HG02884 (cell line): ENCODE results near the gene LRRC27.
"Not testable (repeated sequence)": the region's sequence is repeated elsewhere in the genome, so short reads cannot be mapped to it uniquely, and the experiment has no call there.

Experiments
- ATAC-seq: cut with Tn5 transposase; IDR thresholded peaks from one replicate; pipeline ENCODE4 v1.9.1; 2021; ENCODE audit warnings: mild to moderate bottlenecking, moderate library complexity; ENCODE audit not compliant: unreplicated experiment

LRRC27 gene

GRCh38 chr10:132370426-132371340 is 38.7 kb downstream of the LRRC27 start:
- no peak for ATAC-seq

- ATAC-seq, result no peak
These were observed 39.7 kb downstream of the LRRC27 start for GRCh38 chr10:132371641-132372081.

DNA sequence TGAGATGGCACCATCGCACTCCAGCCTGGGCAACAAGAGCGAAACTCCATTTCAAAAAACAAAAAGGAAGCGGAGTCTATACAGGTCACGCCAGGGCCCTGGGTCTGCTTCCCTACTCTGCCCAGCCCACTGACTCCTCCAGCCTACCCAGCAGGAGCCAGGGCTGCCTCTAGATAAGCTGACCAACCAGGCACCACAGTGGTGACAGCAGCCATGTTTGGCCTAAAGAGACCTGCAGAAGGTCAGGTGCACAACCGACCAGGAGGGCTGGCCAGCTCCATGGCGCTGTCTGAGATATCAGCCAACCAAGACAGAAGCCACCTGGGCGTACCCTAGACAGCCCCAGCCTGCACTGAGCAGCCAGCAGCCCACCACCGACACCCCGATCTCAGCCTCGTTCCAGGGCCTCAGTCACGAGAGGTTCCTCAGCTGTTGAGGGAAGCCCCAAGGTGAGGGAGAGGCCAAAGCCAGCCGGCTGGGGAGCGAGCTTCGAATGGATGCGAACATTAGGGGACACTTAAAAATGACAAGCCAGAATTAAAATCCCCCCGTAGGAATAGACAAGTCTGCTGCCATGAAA is 40.6 kb downstream of the LRRC27 start:
- no peak for ATAC-seq

DNA sequence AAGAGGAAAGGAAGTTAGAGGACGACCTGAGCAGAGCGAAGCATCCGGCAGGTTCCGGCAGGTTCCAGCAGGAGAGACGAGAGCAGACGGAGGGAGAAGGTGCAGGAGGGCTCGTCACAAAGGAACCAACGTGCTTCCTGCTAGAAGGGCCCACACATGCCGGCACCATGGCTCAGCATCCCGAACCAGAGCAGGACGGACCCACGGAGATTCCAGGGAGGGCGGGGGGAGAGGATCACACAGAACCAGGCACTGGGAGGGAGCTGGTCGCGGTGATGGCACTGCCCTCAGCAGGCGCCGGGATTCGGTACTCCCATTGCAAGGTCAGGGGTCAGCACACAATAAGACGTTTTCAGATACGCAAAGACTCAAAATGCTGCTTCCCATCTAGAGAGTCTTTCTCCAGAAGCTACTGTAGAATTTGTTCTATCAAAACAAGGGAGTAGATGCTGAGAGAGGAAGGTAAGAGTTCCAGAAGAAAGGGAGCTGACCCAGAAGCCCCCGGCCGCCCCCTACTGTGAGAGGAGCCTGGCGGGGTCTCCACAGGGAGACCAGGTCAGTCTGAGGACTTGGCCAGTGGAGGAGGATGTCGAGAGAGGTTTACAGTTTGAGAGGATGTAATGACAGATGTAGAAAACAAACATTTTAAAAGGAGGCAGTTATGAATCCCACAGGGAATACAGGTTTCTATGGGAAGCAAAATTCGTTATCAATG is 41.4 kb downstream of the LRRC27 start:
- no peak for ATAC-seq

GRCh38 chr10:132374176-132374575 is 42.2 kb downstream of the LRRC27 start:
- no peak for ATAC-seq

- no peak for ATAC-seq
These were observed 42.6 kb downstream of the LRRC27 start for GRCh38 chr10:132374612-132375011.

DNA sequence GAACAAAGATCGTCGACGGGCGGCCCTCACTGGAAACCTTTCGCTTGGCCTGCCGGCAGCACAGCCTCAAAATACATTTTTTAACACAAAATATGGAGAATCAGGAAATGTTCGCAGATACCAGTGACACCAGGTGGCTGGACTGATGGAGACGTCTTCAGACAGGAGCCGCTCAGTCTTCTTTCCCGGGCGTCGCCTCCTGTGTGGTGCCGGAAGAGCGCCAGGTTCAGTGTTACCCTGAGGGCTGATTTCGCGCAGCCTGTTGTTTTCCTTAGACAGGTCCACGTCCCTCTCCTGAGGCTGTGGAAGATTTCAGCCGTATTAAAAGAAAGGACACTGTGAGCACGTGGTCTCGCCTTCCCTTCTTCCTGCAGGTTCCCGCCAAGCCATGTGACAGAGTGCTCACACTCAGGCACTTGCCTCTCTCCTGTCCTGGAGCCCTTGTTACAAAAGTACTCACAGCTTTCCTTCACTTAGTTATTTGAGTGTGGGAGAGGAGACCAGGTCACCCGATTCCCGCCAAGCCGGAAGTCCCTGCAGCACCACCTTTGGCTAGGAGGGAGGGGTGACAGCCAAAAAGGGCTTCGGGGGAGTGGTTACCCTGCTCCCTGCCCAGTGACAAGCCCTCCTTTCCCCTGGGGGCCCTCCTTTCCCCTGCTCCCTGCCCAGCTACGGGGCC is 43.3 kb downstream of the LRRC27 start:
- ATAC-seq, result no peak

GRCh38 chr10:132375795-132376297 is 43.9 kb downstream of the LRRC27 start:
- ATAC-seq, result no peak

GRCh38 chr10:132376394-132376851 is 44.4 kb downstream of the LRRC27 start:
- no peak for ATAC-seq

- ATAC-seq, result no peak
These were observed 45.3 kb downstream of the LRRC27 start for GRCh38 chr10:132377326-132377725.

DNA sequence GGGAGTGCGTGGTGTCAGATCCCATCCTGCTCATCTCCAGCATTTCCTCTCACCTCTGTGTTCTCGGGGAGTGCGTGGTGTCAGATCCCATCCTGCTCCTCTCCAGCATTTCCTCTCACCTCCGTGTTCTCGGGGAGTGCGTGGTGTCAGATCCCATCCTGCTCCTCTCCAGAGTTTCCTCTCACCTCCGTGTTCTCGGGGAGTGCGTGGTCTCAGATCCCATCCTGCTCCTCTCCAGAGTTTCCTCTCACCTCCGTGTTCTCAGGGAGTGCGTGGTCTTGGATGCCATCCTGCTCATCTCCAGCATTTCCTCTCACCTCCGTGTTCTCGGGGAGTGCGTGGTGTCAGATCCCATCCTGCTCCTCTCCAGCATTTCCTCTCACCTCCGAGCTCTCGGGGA is 47.0 kb downstream of the LRRC27 start:
- ATAC-seq, result not testable (repeated sequence)

DNA sequence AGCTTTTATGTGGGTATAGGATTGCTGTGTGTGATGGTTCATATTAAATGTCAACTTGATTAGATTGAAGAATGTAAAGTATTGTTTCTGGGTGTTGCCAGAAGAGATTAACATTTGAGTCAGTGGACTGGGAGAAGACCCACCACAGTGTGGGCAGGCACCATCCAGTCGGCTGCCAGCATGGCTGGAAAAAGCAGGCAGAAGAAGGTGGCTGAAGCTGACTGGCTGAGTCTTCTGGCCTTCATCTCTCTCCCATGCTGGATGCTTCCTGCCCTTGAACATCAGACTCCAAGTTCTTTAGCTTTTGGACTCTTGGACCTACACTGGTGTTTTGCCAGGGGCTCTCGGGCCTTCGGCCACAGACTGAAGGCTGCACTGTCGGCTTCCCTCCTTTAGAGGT is 49.0 kb downstream of the LRRC27 start:
- ATAC-seq, result not testable (repeated sequence)

GRCh38 chr10:132381741-132382140 is 49.7 kb downstream of the LRRC27 start:
- no peak for ATAC-seq

DNA sequence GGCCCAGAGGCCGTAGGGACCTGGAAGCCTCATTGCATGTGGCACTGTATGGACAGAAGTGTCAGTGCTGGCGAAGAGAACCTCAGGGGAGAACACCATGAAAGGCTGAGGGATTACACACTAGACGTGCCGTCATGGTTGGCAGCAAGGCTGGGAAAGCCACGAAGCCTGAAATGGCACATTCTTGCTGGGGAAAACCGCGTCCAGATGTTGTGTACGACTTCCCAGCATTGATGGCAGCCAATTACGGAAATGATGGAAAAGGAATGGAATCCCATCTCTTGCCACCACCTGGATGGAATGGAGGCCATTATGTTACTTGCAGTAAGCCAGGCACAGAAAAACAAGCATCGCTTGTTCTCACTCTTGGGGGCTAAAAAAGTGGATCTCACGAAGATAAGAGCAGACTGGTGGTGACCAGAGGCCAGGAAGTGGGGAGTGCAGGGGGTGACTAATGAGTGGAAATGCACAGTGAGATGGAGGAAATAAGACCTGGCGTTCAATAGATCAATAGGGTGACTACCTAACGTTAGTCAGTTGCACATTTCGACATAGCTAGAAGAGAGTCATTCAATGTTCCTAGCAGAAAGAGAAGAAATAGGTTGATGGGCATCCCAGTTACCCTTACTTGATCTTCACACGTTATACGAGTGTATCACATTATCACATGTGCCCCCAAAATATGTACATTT is 50.4 kb downstream of the LRRC27 start:
- ATAC-seq, result no peak

GRCh38 chr10:132383101-132383500 is 51.1 kb downstream of the LRRC27 start:
- ATAC-seq, result no peak

GRCh38 chr10:132383751-132384196 is 51.8 kb downstream of the LRRC27 start:
- no peak for ATAC-seq

DNA sequence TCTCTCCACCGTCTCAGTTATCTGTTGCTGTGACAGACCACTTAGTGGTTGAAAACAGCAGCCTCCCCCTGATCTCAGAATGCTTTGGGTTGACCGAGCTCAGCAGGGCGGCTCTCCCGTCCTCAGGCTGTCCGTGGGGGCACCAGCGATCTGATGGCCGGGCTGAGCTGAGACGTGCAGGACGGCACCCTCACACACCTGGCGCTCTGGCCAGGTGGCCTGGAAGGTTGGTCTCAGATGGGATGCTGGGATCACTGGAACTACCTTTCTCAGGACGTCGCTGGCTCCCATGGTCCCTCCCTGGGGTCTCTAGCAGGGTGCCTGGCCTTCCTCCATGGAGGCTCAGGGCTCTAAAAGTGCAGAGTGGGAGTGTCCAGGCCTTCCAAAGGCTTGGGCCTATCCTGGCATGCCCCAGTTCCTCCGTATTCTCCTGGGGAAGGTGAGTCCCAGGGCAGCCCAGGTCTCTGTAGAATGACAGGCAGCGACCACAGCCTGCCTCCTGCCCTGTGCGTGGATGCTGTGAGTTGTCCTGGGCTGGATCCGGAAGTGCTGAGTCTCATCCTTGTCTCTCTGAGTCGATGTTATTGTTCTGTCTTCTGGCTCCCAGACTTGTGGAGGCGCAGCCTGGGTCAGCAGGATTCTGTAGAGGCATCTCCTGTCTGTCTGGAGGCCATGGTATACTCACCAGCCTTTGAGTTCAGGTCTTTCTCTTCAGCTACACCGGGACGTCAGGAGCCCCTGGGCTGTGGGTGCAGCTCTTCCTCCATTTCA is 52.8 kb downstream of the LRRC27 start:
- no peak for ATAC-seq

DNA sequence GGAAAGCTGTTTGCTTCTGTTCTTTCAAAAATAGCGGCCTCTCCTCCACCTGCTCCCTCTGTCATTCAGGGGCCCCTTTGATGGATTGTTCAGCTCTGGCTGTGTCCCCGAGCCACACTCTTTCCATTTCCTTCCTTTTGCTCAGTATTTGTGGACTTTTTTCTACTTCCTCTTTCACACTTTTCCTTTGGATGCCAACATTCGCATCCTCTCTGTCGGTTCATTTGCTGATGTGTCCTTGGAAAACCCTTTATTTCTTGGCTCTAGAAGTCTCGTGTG is 53.3 kb downstream of the LRRC27 start:
- no peak for ATAC-seq

DNA sequence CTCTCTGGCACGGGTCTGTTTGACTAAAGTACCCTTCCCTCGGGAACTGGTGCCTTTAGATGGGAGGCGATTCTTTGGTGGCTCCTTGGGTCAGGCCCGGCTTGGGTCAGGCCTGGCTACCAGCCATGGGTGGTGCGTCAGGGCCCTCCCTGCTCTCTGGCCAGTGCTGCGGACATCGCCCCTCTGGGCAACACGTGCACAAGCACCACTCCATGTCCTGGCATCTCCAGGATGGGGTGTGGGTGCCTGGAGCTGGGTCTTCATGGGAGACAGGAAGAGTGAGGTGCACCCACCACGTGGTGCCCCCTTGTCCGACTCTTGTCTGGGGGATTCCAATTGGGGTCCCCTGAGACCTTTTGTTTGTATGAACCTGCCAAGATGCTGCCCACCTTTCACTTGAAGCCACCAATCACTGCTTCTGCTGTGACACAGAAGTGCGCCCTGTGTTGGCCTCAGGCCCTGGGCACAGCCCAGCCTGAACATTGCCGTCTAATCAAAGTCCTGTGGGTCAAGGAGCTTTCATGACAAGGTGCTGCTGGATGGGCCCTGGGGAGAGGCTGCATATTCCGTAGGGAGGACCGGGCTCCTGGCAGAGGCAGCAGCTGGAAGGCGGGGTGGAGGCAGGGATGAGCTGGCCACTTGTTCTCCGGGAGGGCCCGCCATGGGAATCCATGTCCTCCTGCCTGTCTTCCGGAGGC is 53.9 kb downstream of the LRRC27 start:
- no peak for ATAC-seq
